Breast epithelium (tissue), 3 donors: ENCODE measurements around the gene CNN2.
A peak's percentile ranks its signal among the peaks of the same experiment; 100 is the strongest.

ENCODE experiments used
- POLR2A ChIP-seq: fragments of 450-650 bp; IDR thresholded peaks from one replicate; pipeline ENCODE4 v1.6.1; 2016; ENCODE audit warnings: antibody characterized with exemption, mild to moderate bottlenecking, moderate library complexity
- POLR2AphosphoS5 ChIP-seq, 3 donors: sonication (generic); formaldehyde crosslinking; IDR thresholded peaks; one replicate each; pipeline ENCODE4 v1.6.1; 2017; ENCODE audit warnings: antibody characterized with exemption in 3 of 3
- TF ChIP-seq, protein P1 (sequence below), 3 donors: fragments of 450-650 bp; IDR thresholded peaks; one replicate each; pipeline ENCODE4 v1.5.1; 2016 to 2017; ENCODE audit warnings: antibody characterized with exemption in 3 of 3, mild to moderate bottlenecking in 3 of 3, moderate library complexity in 3 of 3

DNA sequence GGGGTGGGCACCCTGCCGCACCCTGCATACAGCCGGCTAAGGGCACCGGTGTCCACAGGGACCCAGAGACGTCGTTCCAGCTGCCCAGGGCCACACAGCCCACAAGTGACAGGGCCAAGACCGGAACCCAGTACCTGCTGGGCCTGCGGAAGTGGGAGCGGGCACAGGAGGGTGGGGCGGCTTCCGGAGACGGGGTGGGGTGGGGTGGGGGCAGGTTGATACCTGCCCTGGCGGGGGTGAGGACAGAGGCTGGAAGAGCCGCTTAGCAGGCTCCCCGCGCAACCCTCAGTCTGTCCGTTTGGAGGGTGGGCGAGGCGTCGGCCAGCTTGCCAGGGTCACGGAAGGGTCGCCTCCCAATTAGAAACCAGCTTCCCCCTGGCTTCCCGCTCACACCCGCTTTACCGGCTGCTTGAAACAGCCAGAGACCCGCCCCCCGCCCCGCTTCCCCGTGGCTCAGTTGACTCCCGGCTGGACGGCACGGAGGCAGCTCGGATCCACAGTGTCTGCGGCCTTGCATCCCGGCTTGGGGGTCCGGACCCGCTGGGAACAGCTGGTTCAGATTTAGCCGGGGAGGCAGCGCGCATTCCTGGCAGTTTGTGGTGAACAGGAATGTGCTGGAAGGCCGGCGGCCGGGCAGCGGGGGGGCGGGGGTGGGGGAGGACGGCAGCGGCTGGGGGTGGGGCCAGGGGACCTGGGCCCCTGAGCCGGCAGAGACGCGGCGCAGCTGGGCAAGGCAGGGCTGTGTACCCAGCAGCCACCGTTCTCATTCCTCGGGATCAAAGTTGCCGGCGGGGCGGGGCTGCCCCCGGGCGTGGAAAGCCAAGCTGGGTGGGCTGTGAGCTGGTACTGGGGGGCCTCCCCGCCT, 1.9 kb downstream of the CNN2 start:
- TF ChIP-seq, protein P1, sequence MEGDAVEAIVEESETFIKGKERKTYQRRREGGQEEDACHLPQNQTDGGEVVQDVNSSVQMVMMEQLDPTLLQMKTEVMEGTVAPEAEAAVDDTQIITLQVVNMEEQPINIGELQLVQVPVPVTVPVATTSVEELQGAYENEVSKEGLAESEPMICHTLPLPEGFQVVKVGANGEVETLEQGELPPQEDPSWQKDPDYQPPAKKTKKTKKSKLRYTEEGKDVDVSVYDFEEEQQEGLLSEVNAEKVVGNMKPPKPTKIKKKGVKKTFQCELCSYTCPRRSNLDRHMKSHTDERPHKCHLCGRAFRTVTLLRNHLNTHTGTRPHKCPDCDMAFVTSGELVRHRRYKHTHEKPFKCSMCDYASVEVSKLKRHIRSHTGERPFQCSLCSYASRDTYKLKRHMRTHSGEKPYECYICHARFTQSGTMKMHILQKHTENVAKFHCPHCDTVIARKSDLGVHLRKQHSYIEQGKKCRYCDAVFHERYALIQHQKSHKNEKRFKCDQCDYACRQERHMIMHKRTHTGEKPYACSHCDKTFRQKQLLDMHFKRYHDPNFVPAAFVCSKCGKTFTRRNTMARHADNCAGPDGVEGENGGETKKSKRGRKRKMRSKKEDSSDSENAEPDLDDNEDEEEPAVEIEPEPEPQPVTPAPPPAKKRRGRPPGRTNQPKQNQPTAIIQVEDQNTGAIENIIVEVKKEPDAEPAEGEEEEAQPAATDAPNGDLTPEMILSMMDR (IDR thresholded peaks at IDR 0.05), result no peak
- no peak for TF ChIP-seq POLR2A
- TF ChIP-seq POLR2AphosphoS5 (IDR thresholded peaks at IDR 0.05), result peak; percentile 26 to 52 (median 49)
